Tibial nerve (tissue), 4 donors: ENCODE results near the gene CHST15. TPM values are rescaled to one million over a fixed set of nuclear protein-coding genes. Genes with fewer than 3 reads are reported as not detected.

Source experiments
- DNase-seq, 2 donors: peaks; one replicate each; pipeline ENCODE4 v3.0.0-alpha.2; 2019; ENCODE audit warnings: low spot score in 2 of 2
- H3K27ac ChIP-seq, 4 donors: fragments of 200-600 bp; sonication (generic) in 3 of 4; one replicate each; pipeline ENCODE4 v1.5.1; 2017 to 2019; ENCODE audit warnings: mild to moderate bottlenecking in 1 of 4
- H3K27me3 ChIP-seq, 2 donors: fragments of 200-600 bp; sonication (generic) in 1 of 2; one replicate each; pipeline versions ENCODE4 v1.5.1 to v1.6.0; 2017 to 2019
- H3K36me3 ChIP-seq, 3 donors: fragments of 200-600 bp; sonication (generic); one replicate each; pipeline ENCODE4 v1.5.1; 2018 to 2019
- H3K4me1 ChIP-seq, 4 donors: fragments of 200-600 bp; sonication (generic) in 3 of 4; one replicate each; pipeline ENCODE4 v1.5.1; 2017 to 2019
- H3K4me3 ChIP-seq, 4 donors: fragments of 200-600 bp; sonication (generic) in 3 of 4; one replicate each; pipeline ENCODE4 v1.5.1; 2017 to 2019; ENCODE audit warnings: mild to moderate bottlenecking in 1 of 4, moderate library complexity in 1 of 4
- H3K9me3 ChIP-seq, 4 donors: fragments of 200-600 bp; sonication (generic) in 3 of 4; one replicate each; pipeline ENCODE4 v1.5.1; 2017 to 2019
- CTCF ChIP-seq, 5 experiments: fragments of 200-600 bp in 3 of 5; fragments of 450-650 bp in 2 of 5; sonication (generic) in 3 of 5; IDR thresholded peaks; one replicate each; pipeline ENCODE4 v1.5.1; 2016 to 2019; ENCODE audit warnings: antibody characterized with exemption in 5 of 5, mild to moderate bottlenecking in 3 of 5, moderate library complexity in 2 of 5
- EP300 ChIP-seq, 2 donors: sonication (generic); formaldehyde crosslinking; IDR thresholded peaks; one replicate each; pipeline ENCODE4 v1.6.1; 2017; ENCODE audit warnings: antibody characterized with exemption in 2 of 2, mild to moderate bottlenecking in 1 of 2
- POLR2A ChIP-seq, 2 donors: fragments of 450-650 bp; IDR thresholded peaks; one replicate each; pipeline ENCODE4 v1.6.1; 2017; ENCODE audit warnings: antibody characterized with exemption in 2 of 2, mild to moderate bottlenecking in 2 of 2, moderate library complexity in 2 of 2
- WGBS, 2 donors: methylation state at CpG; one replicate each; pipeline ENCODE4 v1.1.5; 2018; 5-methylcytosine and 5-hydroxymethylcytosine counted together
- total RNA-seq, 4 donors: library from RNA; depleted of rRNA; stranded (reverse); fragments of >200 nt; gene quantifications; one replicate each; pipeline ENCODE4 v1.1.0, GENCODE V29; 2016

Gene CHST15
- total RNA-seq, 4 donors from 2014 or later: 29.8 to 45.6 (median 34.3) TPM

- Histone ChIP-seq H3K36me3 (peaks cover 0 to 14% (median 0%) of the 10 kb centered on the region in 3 donors), H3K4me3 (no peak overlapping the region), H3K27ac (no peak overlapping the region), H3K9me3 (no peaks in the 10 kb centered on the region), H3K27me3 (no peaks in the 10 kb centered on the region), H3K4me1 (peaks cover 0 to 32% (median 8%) of the 10 kb centered on the region in 4 donors)
- WGBS, 2 donors: 92 to 96% methylated on average over 8 of the region's 8 CpGs
- DNase-seq: no peak
- no peak for TF ChIP-seq POLR2A (IDR thresholded peaks at IDR 0.05)
- no peak for TF ChIP-seq EP300 (IDR thresholded peaks at IDR 0.05)
- TF ChIP-seq CTCF (IDR thresholded peaks at IDR 0.05): no peak
These were observed 63.3 kb downstream of the CHST15 start for GRCh38 chr10:124030061-124030460.

- 87 to 88% methylated on average over 10 to 12 of the region's 12 CpGs for WGBS, 2 donors
- Histone ChIP-seq H3K36me3 (peaks cover 0 to 14% (median 0%) of the 10 kb centered on the region in 3 donors), H3K27me3 (no peaks in the 10 kb centered on the region), H3K27ac (no peak overlapping the region), H3K9me3 (no peaks in the 10 kb centered on the region), H3K4me1 (peaks cover 0 to 32% (median 7%) of the 10 kb centered on the region in 4 donors), H3K4me3 (no peak overlapping the region)
- DNase-seq: no peak
- TF ChIP-seq CTCF (IDR thresholded peaks at IDR 0.05): no peak
- no peak for TF ChIP-seq EP300 (IDR thresholded peaks at IDR 0.05)
- TF ChIP-seq POLR2A (IDR thresholded peaks at IDR 0.05): no peak
These were observed 63.8 kb downstream of the CHST15 start for GRCh38 chr10:124029559-124029958.

- H3K9me3 ChIP-seq: no peaks in the 10 kb centered on the region
- no peaks in the 10 kb centered on the region for H3K27me3 ChIP-seq
- no peak for DNase-seq
- peaks cover 0 to 14% (median 0%) of the 10 kb centered on the region in 3 donors for H3K36me3 ChIP-seq
- 89 to 90% methylated on average over 14 of the region's 14 CpGs for WGBS, 2 donors
- H3K27ac ChIP-seq: no peak overlapping the region
- H3K4me1 ChIP-seq: peaks cover 0 to 27% (median 7%) of the 10 kb centered on the region in 4 donors
- no peak for TF ChIP-seq EP300 (IDR thresholded peaks at IDR 0.05)
- no peak for TF ChIP-seq POLR2A (IDR thresholded peaks at IDR 0.05)
- TF ChIP-seq CTCF (IDR thresholded peaks at IDR 0.05): no peak
- H3K4me3 ChIP-seq: no peak overlapping the region
These were observed 64.5 kb downstream of the CHST15 start for GRCh38 chr10:124028700-124029480.

GRCh38 chr10:124027651-124028050, 65.7 kb downstream of the CHST15 start:
- 69 to 79% methylated on average over 8 to 9 of the region's 9 CpGs for WGBS, 2 donors
- TF ChIP-seq POLR2A (IDR thresholded peaks at IDR 0.05): no peak
- H3K9me3 ChIP-seq: no peaks in the 10 kb centered on the region
- no peak overlapping the region for H3K4me3 ChIP-seq
- peaks cover 0 to 14% (median 0%) of the 10 kb centered on the region in 3 donors for H3K36me3 ChIP-seq
- no peak overlapping the region for H3K27ac ChIP-seq
- no peak for DNase-seq
- H3K4me1 ChIP-seq: peaks cover 0 to 15% (median 4%) of the 10 kb centered on the region in 4 donors
- H3K27me3 ChIP-seq: no peaks in the 10 kb centered on the region

GRCh38 chr10:124027031-124027611, 66.3 kb downstream of the CHST15 start:
- WGBS, 2 donors: 63 to 72% methylated on average over 11 to 12 of the region's 12 CpGs
- TF ChIP-seq POLR2A (IDR thresholded peaks at IDR 0.05) (no peak), EP300 (IDR thresholded peaks at IDR 0.05) (no peak)
- no peaks in the 10 kb centered on the region for H3K27me3 ChIP-seq
- H3K9me3 ChIP-seq: no peaks in the 10 kb centered on the region
- H3K27ac ChIP-seq: no peak overlapping the region
- H3K4me3 ChIP-seq: no peak overlapping the region
- H3K4me1 ChIP-seq: peaks cover 0 to 10% (median 2%) of the 10 kb centered on the region in 4 donors
- H3K36me3 ChIP-seq: peaks cover 0 to 14% (median 0%) of the 10 kb centered on the region in 3 donors
- no peak for DNase-seq

- H3K36me3 ChIP-seq: peaks cover 0 to 14% (median 0%) of the 10 kb centered on the region in 3 donors
- 63 to 66% methylated on average over 10 of the region's 10 CpGs for WGBS, 2 donors
- TF ChIP-seq POLR2A (IDR thresholded peaks at IDR 0.05) (no peak), CTCF (IDR thresholded peaks at IDR 0.05) (no peak), EP300 (IDR thresholded peaks at IDR 0.05) (no peak)
- H3K9me3 ChIP-seq: no peaks in the 10 kb centered on the region
- peaks cover 0 to 5% (median 0%) of the 10 kb centered on the region in 4 donors for H3K4me1 ChIP-seq
- no peak for DNase-seq
- no peaks in the 10 kb centered on the region for H3K27me3 ChIP-seq
- no peak overlapping the region for H3K27ac ChIP-seq
- H3K4me3 ChIP-seq: no peak overlapping the region
These were observed 66.8 kb downstream of the CHST15 start for GRCh38 chr10:124026589-124026939.
